T-cell (primary cell): ENCODE measurements around the gene CACTIN. TPM values are rescaled to one million over a fixed set of nuclear protein-coding genes. Genes with fewer than 3 reads are reported as not detected.
"Not testable (repeated sequence)": the region's sequence is repeated elsewhere in the genome, so short reads cannot be mapped to it uniquely, and the experiment has no call there.

ENCODE experiments used
- ATAC-seq, 4 experiments: fragments of 200-7000 bp in 3 of 4; fragments of 150-1000 bp in 1 of 4; cut with Tn5 transposase; replicated peaks in 1 of 4; 1 replicate in 3 of 4; 2 replicates in 1 of 4; pipeline ENCODE4 v1.10.0; 2021; ENCODE audit warnings: moderate library complexity in 3 of 4, mild to moderate bottlenecking in 2 of 4, moderate number of reproducible peaks in 1 of 4
- CTCF ChIA-PET, 2 donors: fragments of 300-600 bp; sonication (Branson Sonifier 250); formaldehyde crosslinking; loops; one replicate each; lab custom pipeline; 2022; ENCODE audit warnings: antibody characterized with exemption in 2 of 2; lab: Charles Lee
- POLR2A ChIA-PET, 2 donors: fragments of 300-600 bp; sonication (Branson Sonifier 250); formaldehyde crosslinking; loops; one replicate each; lab custom pipeline; 2022; ENCODE audit warnings: antibody characterized with exemption in 2 of 2; lab: Charles Lee
- DNase-seq, 35 experiments: peaks; one replicate each; pipeline versions ENCODE4 v3.0.0 to v3.0.0-alpha.2; 2013 to 2023
- H3K27ac ChIP-seq: one replicate; pipeline ENCODE4 v1.5.1; 2013; ENCODE audit warnings: low read length
- H3K27me3 ChIP-seq, 2 experiments: replicated peaks in 1 of 2; 1 replicate in 1 of 2; 2 replicates in 1 of 2; pipeline versions ENCODE4 v1.6.1 to v1.7.0; 2013; ENCODE audit warnings: low read length in 1 of 2, mixed read lengths in 1 of 2; ENCODE audit not compliant: control insufficient read depth in 2 of 2, insufficient read depth in 2 of 2; ENCODE audit errors: extremely low read depth in 1 of 2
- H3K36me3 ChIP-seq, 2 donors: 1 replicate in 1 of 2; 2 replicates in 1 of 2; pipeline versions ENCODE4 v1.6.1 to v1.7.0; 2013; ENCODE audit warnings: low read length in 1 of 2; ENCODE audit not compliant: control insufficient read depth in 2 of 2, insufficient read depth in 1 of 2; ENCODE audit errors: extremely low read depth in 1 of 2
- H3K4me1 ChIP-seq, 2 experiments: 1 replicate in 1 of 2; 2 replicates in 1 of 2; pipeline versions ENCODE4 v1.6.1 to v1.7.0; 2013; ENCODE audit warnings: low read length in 2 of 2, mixed read lengths in 1 of 2; ENCODE audit not compliant: insufficient read depth in 2 of 2, control insufficient read depth in 1 of 2; ENCODE audit errors: extremely low read depth in 1 of 2
- H3K4me3 ChIP-seq, 2 donors: 1 replicate in 1 of 2; 2 replicates in 1 of 2; pipeline versions ENCODE4 v1.5.1 to v1.7.0; 2013; ENCODE audit warnings: mild to moderate bottlenecking in 2 of 2, low read length in 1 of 2, moderate library complexity in 1 of 2; ENCODE audit not compliant: control insufficient read depth in 1 of 2; ENCODE audit errors: extremely low read depth in 1 of 2
- H3K9me3 ChIP-seq: 2 replicates; pipeline ENCODE4 v1.7.0; 2013
- H3K27ac Mint-ChIP-seq, 2 donors: one replicate each; pipeline ENCODE4 v1.8.0; 2020 to 2021; ENCODE audit warnings: mild to moderate bottlenecking in 2 of 2, mixed read lengths in 2 of 2
- H3K27me3 Mint-ChIP-seq, 2 donors: one replicate each; pipeline ENCODE4 v1.8.0; 2021 to 2022; ENCODE audit warnings: mixed read lengths in 2 of 2
- H3K36me3 Mint-ChIP-seq: one replicate; pipeline ENCODE4 v1.8.0; 2021; ENCODE audit warnings: mixed read lengths
- H3K4me1 Mint-ChIP-seq, 3 donors: one replicate each; pipeline ENCODE4 v1.8.0; 2020 to 2022; ENCODE audit warnings: mixed read lengths in 3 of 3, mild to moderate bottlenecking in 1 of 3
- H3K4me3 Mint-ChIP-seq, 3 donors: one replicate each; pipeline ENCODE4 v1.8.0; 2020 to 2022; ENCODE audit warnings: mild to moderate bottlenecking in 3 of 3, mixed read lengths in 3 of 3, moderate library complexity in 3 of 3
- H3K9me3 Mint-ChIP-seq, 3 donors: one replicate each; pipeline ENCODE4 v1.8.0; 2020 to 2022; ENCODE audit warnings: mixed read lengths in 3 of 3
- WGBS: methylation state at CpG from one replicate; pipeline ENCODE4 v1.1.5; 2013; ENCODE audit warnings: missing lambda C conversion rate; ENCODE audit not compliant: insufficient coverage; 5-methylcytosine and 5-hydroxymethylcytosine counted together
- total RNA-seq, 35 experiments: library from RNA in 6 of 35; stranded (reverse) in 6 of 35; fragments of 120-200 nt in 1 of 35; gene quantifications; one replicate each; pipeline versions ENCODE4 v1.2.1 to v1.2.4 and lab custom pipeline; 2013 to 2026

Gene CACTIN
- total RNA-seq, 5 donors from 2014 or later (not counting 1 experiment from before 2014, with no cell fraction given), result 25.9 to 59.0 (median 55.8) TPM

- not testable (repeated sequence) for H3K27ac ChIP-seq, H3K4me3 Mint-ChIP-seq, ATAC-seq, H3K4me3 ChIP-seq, H3K9me3 Mint-ChIP-seq, H3K27ac Mint-ChIP-seq, H3K36me3 Mint-ChIP-seq, H3K36me3 ChIP-seq, H3K27me3 ChIP-seq, H3K27me3 Mint-ChIP-seq, H3K9me3 ChIP-seq, DNase-seq
- ChIA-PET CTCF (interaction anchor here in 1 of 2 donors (0.7 kb wide), 1 partner anchor 180 kb away, joined by 3 read pairs; no protein-coding TSS in a partner anchor), POLR2A (interaction anchor here in 1 of 2 donors (0.6 kb wide), 2 partner anchors 381 to 1886 kb away, joined by 4 to 11 read pairs; no protein-coding TSS in a partner anchor)
- H3K4me1 ChIP-seq, result peaks cover 8 to 22% of the 10 kb centered on the region in 2 experiments
- peaks cover 11 to 17% (median 12%) of the 10 kb centered on the region in 3 donors for H3K4me1 Mint-ChIP-seq
- 100% methylated on average over 4 of the region's 11 CpGs for WGBS
Measured at GRCh38 chr19:3570042-3570441, 56.5 kb downstream of the CACTIN start.

DNA sequence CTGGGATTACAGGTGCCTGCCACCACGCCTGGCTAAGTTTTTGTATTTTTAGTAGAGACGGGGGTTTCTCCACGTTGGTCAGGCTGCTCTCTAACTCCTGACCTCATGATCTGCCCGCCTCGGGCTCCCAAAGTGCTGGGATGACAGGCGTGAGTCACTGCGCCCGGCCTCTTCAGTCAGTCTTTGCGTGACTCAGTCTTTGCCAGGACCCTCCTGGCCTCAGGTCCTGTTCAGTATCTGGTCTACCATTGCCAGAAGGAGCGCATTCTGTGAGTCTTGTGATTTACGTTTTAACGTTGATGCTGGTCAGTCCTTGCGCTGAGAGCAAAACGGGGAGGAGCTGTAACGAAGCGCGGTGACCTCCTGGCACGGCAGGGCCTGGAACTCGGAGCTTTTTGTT is 61.5 kb downstream of the CACTIN start:
- Histone ChIP-seq H3K4me1 (no peaks in the 10 kb centered on the region), H3K27ac (no peak overlapping the region), H3K36me3 (no peaks in the 10 kb centered on the region), H3K9me3 (no peaks in the 10 kb centered on the region), H3K4me3 (no peak overlapping the region), H3K27me3 (no peaks in the 10 kb centered on the region)
- Mint-ChIP-seq H3K36me3 (no peaks in the 10 kb centered on the region), H3K4me1 (no peaks in the 10 kb centered on the region), H3K9me3 (no peaks in the 10 kb centered on the region), H3K27me3 (no peaks in the 10 kb centered on the region), H3K4me3 (no peak overlapping the region), H3K27ac (no peak overlapping the region)
- ATAC-seq (no peak), DNase-seq (no peak)
- ChIA-PET CTCF (no interaction called here), POLR2A (interaction anchor here in 1 of 2 donors (0.6 kb wide), 2 partner anchors 13 to 821 kb away, joined by 6 to 12 read pairs; no protein-coding TSS in a partner anchor)
- WGBS, result 89% methylated on average over 19 of the region's 19 CpGs

DNA sequence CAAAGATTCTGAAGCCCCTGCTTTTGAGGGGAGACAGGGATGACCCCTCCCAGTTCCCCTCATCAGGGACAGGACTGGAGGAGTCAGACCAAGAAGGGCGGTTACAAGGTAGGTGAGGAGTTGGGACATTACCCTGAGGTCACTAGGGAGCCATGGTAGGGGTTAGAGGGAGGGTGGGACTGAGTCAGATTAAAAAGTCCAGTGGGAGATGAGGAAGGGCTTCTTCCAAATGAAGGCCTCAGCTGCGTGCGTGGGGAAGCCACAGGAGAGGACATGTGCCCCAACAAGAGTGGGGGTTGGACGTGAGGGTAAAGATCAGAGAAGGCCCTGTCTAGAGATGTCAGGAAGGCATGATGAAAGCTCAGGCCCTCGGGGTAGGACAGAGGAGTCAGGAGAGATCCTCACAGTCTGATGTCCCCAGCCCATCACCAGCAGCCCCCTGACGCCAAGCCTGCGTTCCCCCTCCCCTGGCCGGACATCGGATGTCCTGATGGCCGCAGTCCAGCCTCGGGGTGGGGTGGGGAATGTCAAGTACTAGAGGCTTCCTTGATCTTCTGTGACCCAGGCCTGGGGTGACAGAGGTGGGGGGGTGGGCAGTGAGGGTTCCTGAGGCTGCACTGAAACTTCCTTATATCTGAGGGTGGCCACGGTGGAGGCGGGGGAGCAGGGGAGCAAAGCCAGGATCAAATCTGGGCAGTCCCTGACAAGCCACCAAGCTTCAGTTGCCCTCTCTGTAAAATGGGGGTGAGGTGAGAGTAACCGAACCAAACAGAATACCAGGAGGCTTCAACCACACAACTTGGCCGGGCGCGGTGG is 62.7 kb downstream of the CACTIN start:
- no peaks in the 10 kb centered on the region for H3K36me3 Mint-ChIP-seq
- Histone ChIP-seq H3K4me1 (no peaks in the 10 kb centered on the region), H3K27ac (no peak overlapping the region), H3K4me3 (no peak overlapping the region), H3K36me3 (no peaks in the 10 kb centered on the region), H3K27me3 (no peaks in the 10 kb centered on the region), H3K9me3 (no peaks in the 10 kb centered on the region)
- no peaks in the 10 kb centered on the region for H3K4me1 Mint-ChIP-seq
- DNase-seq (no peak), ATAC-seq (no peak)
- CTCF ChIA-PET, result no interaction called here
- 80% methylated on average over 4 of the region's 17 CpGs for WGBS
- no peaks in the 10 kb centered on the region for H3K27me3 Mint-ChIP-seq
- H3K27ac Mint-ChIP-seq, result no peak overlapping the region
- H3K4me3 Mint-ChIP-seq, result no peak overlapping the region
- no peaks in the 10 kb centered on the region for H3K9me3 Mint-ChIP-seq
- POLR2A ChIA-PET, result no interaction called here

Other genes with a start within 250 kb of the CACTIN start
- gene SMIM24, start 146.3 kb downstream of the CACTIN start, total RNA-seq, result 1 to 10 TPM in 1 of 5 donors, under 1 TPM in 3, not detected in 1; 0.33 to 1.3 (median 0.78) TPM
- not detected for gene SMIM44, start 143.3 kb downstream of the CACTIN start, total RNA-seq
- gene DOHH, start 126.1 kb downstream of the CACTIN start, total RNA-seq, result 10 to 100 TPM in 3 of 5 donors, 1 to 10 TPM in 2; 5.0 to 12.3 (median 11.1) TPM
- gene FZR1, start 120.5 kb downstream of the CACTIN start, total RNA-seq, result 10 to 100 TPM; 74.0 to 85.6 (median 77.8) TPM
- gene TEKTIP1, start 87.6 kb downstream of the CACTIN start, total RNA-seq, result 10 to 100 TPM in 3 of 5 donors, 1 to 10 TPM in 2; 7.7 to 12.4 (median 10.3) TPM
- 100 to 1,000 TPM in 3 of 5 donors, 10 to 100 TPM in 2; 81.2 to 147 (median 141) TPM for gene MFSD12, start 69.2 kb downstream of the CACTIN start, total RNA-seq
- 10 to 100 TPM; 38.0 to 81.6 (median 74.7) TPM for gene HMG20B, start 53.8 kb downstream of the CACTIN start, total RNA-seq
- gene GIPC3, start 41.3 kb downstream of the CACTIN start, total RNA-seq, result 1 to 10 TPM; 1.5 to 4.3 (median 2.7) TPM
- gene TBXA2R, start 19.9 kb downstream of the CACTIN start, total RNA-seq, result 10 to 100 TPM in 1 of 5 donors, 1 to 10 TPM in 4; 2.4 to 11.2 (median 7.1) TPM
- 10 to 100 TPM; 25.6 to 35.0 (median 32.1) TPM for gene PIP5K1C, start 73.7 kb upstream of the CACTIN start, total RNA-seq
- 10 to 100 TPM; 12.6 to 28.9 (median 19.4) TPM for gene TJP3, start 81.6 kb upstream of the CACTIN start, total RNA-seq
- 10 to 100 TPM; 57.3 to 99.0 (median 78.2) TPM for gene APBA3, start 134.9 kb upstream of the CACTIN start, total RNA-seq
- 10 to 100 TPM; 46.9 to 77.8 (median 52.2) TPM for gene MRPL54, start 135.9 kb upstream of the CACTIN start, total RNA-seq
- gene RAX2, start 145.4 kb upstream of the CACTIN start, total RNA-seq, result not detected
- 10 to 100 TPM in 4 of 5 donors, 1 to 10 TPM in 1; 9.2 to 41.4 (median 20.6) TPM for gene MATK, start 159.6 kb upstream of the CACTIN start, total RNA-seq
- 1 to 10 TPM in 3 of 5 donors, under 1 TPM in 2; 0.56 to 1.8 (median 1.4) TPM for gene ZFR2, start 242.2 kb upstream of the CACTIN start, total RNA-seq